CD14-positive monocyte (primary cell): ENCODE data around the gene CRIP2. TPM values are rescaled to one million over a fixed set of nuclear protein-coding genes. Genes with fewer than 3 reads are reported as not detected.

Experiments
- DNase-seq, 3 donors: peaks; one replicate each; pipeline ENCODE4 v3.0.0-alpha.2; 2011 to 2022
- H2AFZ ChIP-seq: 2 replicates; pipeline ENCODE4 v1.6.0; 2012; ENCODE audit warnings: mild to moderate bottlenecking, low read depth, low read length, inconsistent platforms; ENCODE audit not compliant: insufficient read depth, poor library complexity, severe bottlenecking
- H3K27ac ChIP-seq, 2 donors: 1 replicate in 1 of 2; 2 replicates in 1 of 2; pipeline ENCODE4 v1.5.1; 2012 to 2013; ENCODE audit warnings: low read length in 2 of 2, control low read depth in 1 of 2, inconsistent platforms in 1 of 2, low read depth in 1 of 2, mild to moderate bottlenecking in 1 of 2
- H3K27me3 ChIP-seq, 2 donors: one replicate each; pipeline versions ENCODE4 v1.6.0 to v1.6.1; 2011 to 2013; ENCODE audit warnings: low read length in 2 of 2; ENCODE audit not compliant: control insufficient read depth in 2 of 2, insufficient read depth in 2 of 2
- H3K36me3 ChIP-seq, 2 donors: replicated peaks in 1 of 2; 1 replicate in 1 of 2; 2 replicates in 1 of 2; pipeline versions ENCODE4 v1.5.1 to v1.6.1; 2012 to 2013; ENCODE audit warnings: low read length in 2 of 2, control low read depth in 1 of 2, inconsistent platforms in 1 of 2, mild to moderate bottlenecking in 1 of 2; ENCODE audit not compliant: insufficient read depth in 2 of 2, control insufficient read depth in 1 of 2
- H3K4me1 ChIP-seq, 2 donors: 1 replicate in 1 of 2; 2 replicates in 1 of 2; pipeline versions ENCODE4 v1.5.1 to v1.6.1; 2012 to 2013; ENCODE audit warnings: low read length in 2 of 2, control low read depth in 1 of 2, inconsistent platforms in 1 of 2, mild to moderate bottlenecking in 1 of 2, moderate library complexity in 1 of 2; ENCODE audit not compliant: insufficient read depth in 2 of 2, control insufficient read depth in 1 of 2
- H3K4me2 ChIP-seq: replicated peaks from 2 replicates; pipeline ENCODE3; 2012; ENCODE audit warnings: low read length, moderate library complexity, mild to moderate bottlenecking; ENCODE audit not compliant: poor library complexity, severe bottlenecking; ENCODE audit errors: extremely low read depth
- H3K4me3 ChIP-seq, 3 experiments: fragments of 200-600 bp in 1 of 3; sonication (generic) in 1 of 3; replicated peaks in 1 of 3; 1 replicate in 2 of 3; 2 replicates in 1 of 3; pipeline ENCODE4 v1.5.1; 2011 to 2013; ENCODE audit warnings: low read length in 3 of 3, mild to moderate bottlenecking in 3 of 3, control low read depth in 2 of 3, low read depth in 2 of 3, inconsistent platforms in 1 of 3, moderate library complexity in 1 of 3
- H3K79me2 ChIP-seq: 2 replicates; pipeline ENCODE4 v1.6.0; 2012; ENCODE audit warnings: mild to moderate bottlenecking, control low read depth, inconsistent platforms, low read length, moderate library complexity; ENCODE audit not compliant: insufficient read depth
- H3K9ac ChIP-seq: 2 replicates; pipeline ENCODE4 v1.6.0; 2017; ENCODE audit warnings: low read length, mild to moderate bottlenecking; ENCODE audit not compliant: insufficient read depth, poor library complexity, severe bottlenecking
- H3K9me3 ChIP-seq, 2 donors: replicated peaks in 1 of 2; 1 replicate in 1 of 2; 2 replicates in 1 of 2; pipeline versions ENCODE4 v1.5.1 to v1.6.1; 2012 to 2013; ENCODE audit warnings: low read length in 2 of 2, control low read depth in 1 of 2; ENCODE audit not compliant: control insufficient read depth in 1 of 2, insufficient read depth in 1 of 2
- H4K20me1 ChIP-seq: 2 replicates; pipeline ENCODE4 v1.6.0; 2012; ENCODE audit warnings: mild to moderate bottlenecking, low read length, control low read depth, moderate library complexity; ENCODE audit not compliant: insufficient read depth
- H3K27ac Mint-ChIP-seq, 7 donors: one replicate each; pipeline ENCODE4 v1.8.0; 2020; ENCODE audit warnings: mild to moderate bottlenecking in 7 of 7, mixed read lengths in 7 of 7, moderate library complexity in 6 of 7, inconsistent platforms in 2 of 7
- H3K27me3 Mint-ChIP-seq, 3 donors: one replicate each; pipeline ENCODE4 v1.8.0; 2021 to 2022; ENCODE audit warnings: low read depth in 3 of 3, mild to moderate bottlenecking in 3 of 3, mixed read lengths in 3 of 3, moderate library complexity in 3 of 3, inconsistent platforms in 1 of 3
- H3K36me3 Mint-ChIP-seq, 2 donors: one replicate each; pipeline ENCODE4 v1.8.0; 2020; ENCODE audit warnings: mixed read lengths in 2 of 2, inconsistent platforms in 1 of 2, mild to moderate bottlenecking in 1 of 2
- H3K4me1 Mint-ChIP-seq: one replicate; pipeline ENCODE4 v1.8.0; 2020; ENCODE audit warnings: mild to moderate bottlenecking, mixed read lengths
- H3K4me3 Mint-ChIP-seq, 2 donors: one replicate each; pipeline ENCODE4 v1.8.0; 2020; ENCODE audit warnings: mild to moderate bottlenecking in 2 of 2, mixed read lengths in 2 of 2, moderate library complexity in 1 of 2
- H3K9me3 Mint-ChIP-seq, 7 donors: one replicate each; pipeline ENCODE4 v1.8.0; 2020 to 2022; ENCODE audit warnings: mixed read lengths in 7 of 7, mild to moderate bottlenecking in 6 of 7, moderate library complexity in 6 of 7, inconsistent platforms in 2 of 7
- WGBS: methylation state at CpG from one replicate; pipeline ENCODE4 v1.1.5; 2013; ENCODE audit warnings: missing lambda C conversion rate; ENCODE audit not compliant: insufficient coverage; 5-methylcytosine and 5-hydroxymethylcytosine counted together
- intact Hi-C, 2 donors: fragments of 100-400 bp; cut with micrococcal nuclease; formaldehyde crosslinking; loops; one replicate each; pipeline versions ENCODE4 v1.15.0 to v1.15.1; 2023
- polyA plus RNA-seq, 3 donors: library from polyadenylated mRNA; depleted of rRNA in 1 of 3; unstranded in 2 of 3; stranded (reverse) in 1 of 3; fragments of 300-500 nt in 2 of 3; fragments of >200 nt in 1 of 3; fragmentation: Illumina TruSeq in 2 of 3; gene quantifications; 1 replicate in 2 of 3; 2 replicates in 1 of 3; pipeline ENCODE4 v1.2.3, GENCODE V29; 2012 to 2021
- TF ChIP-seq, protein P1 (sequence below): fragments of 200-600 bp; IDR thresholded peaks from one replicate; pipeline ENCODE4 v1.8.0; 2022; ENCODE audit warnings: antibody characterized with exemption, mild to moderate bottlenecking

The CRIP2 gene
- polyA plus RNA-seq, 3 donors: 2.1 to 4.0 (median 3.3) TPM

GRCh38 chr14:105503935-105504692, 29.5 kb downstream of the CRIP2 start:
- no peaks in the 10 kb centered on the region for H4K20me1 ChIP-seq
- intact Hi-C loops: no loop called here
- Mint-ChIP-seq H3K27ac (no peak overlapping the region), H3K4me3 (no peak overlapping the region), H3K4me1 (no peaks in the 10 kb centered on the region), H3K27me3 (peaks cover 25 to 34% (median 28%) of the 10 kb centered on the region in 3 donors), H3K36me3 (peaks cover 0 to under 1% of the 10 kb centered on the region in 2 donors), H3K9me3 (peaks cover 0 to 2% (median 0%) of the 10 kb centered on the region in 7 donors)
- H3K4me1 ChIP-seq: no peaks in the 10 kb centered on the region
- H3K36me3 ChIP-seq: no peaks in the 10 kb centered on the region
- no peak for DNase-seq
- no peak overlapping the region for H3K9ac ChIP-seq
- no peak overlapping the region for H3K4me2 ChIP-seq
- TF ChIP-seq, protein P1, sequence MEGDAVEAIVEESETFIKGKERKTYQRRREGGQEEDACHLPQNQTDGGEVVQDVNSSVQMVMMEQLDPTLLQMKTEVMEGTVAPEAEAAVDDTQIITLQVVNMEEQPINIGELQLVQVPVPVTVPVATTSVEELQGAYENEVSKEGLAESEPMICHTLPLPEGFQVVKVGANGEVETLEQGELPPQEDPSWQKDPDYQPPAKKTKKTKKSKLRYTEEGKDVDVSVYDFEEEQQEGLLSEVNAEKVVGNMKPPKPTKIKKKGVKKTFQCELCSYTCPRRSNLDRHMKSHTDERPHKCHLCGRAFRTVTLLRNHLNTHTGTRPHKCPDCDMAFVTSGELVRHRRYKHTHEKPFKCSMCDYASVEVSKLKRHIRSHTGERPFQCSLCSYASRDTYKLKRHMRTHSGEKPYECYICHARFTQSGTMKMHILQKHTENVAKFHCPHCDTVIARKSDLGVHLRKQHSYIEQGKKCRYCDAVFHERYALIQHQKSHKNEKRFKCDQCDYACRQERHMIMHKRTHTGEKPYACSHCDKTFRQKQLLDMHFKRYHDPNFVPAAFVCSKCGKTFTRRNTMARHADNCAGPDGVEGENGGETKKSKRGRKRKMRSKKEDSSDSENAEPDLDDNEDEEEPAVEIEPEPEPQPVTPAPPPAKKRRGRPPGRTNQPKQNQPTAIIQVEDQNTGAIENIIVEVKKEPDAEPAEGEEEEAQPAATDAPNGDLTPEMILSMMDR: no peak
- no peaks in the 10 kb centered on the region for H3K9me3 ChIP-seq
- H3K27ac ChIP-seq: no peak overlapping the region
- 70% methylated on average over 17 of the region's 29 CpGs for WGBS
- peaks cover 0 to 4% of the 10 kb centered on the region in 2 donors for H3K27me3 ChIP-seq
- H3K79me2 ChIP-seq: no peaks in the 10 kb centered on the region
- H3K4me3 ChIP-seq: no peak overlapping the region
- H2AFZ ChIP-seq: no peak overlapping the region

DNA sequence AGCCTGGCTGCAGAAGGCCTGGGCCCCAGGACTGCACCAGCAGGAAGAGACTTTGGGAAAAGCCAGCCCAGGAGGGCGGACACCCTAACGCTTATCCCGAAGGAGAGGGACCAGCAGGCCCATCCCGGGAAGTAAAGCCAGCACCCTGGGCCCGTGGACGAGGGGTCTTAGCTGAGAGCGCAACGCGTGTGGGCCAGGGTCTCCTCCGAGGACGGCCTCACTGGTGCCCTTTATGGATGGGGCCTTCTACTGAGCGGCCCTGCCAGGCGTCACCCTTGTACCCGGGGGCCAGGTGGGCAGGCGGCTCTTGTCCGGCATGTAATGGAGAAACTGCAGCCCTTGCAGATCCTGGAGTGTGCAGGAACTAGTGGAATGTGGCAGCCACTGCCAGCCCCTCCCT, 30.5 kb downstream of the CRIP2 start:
- no peaks in the 10 kb centered on the region for H4K20me1 ChIP-seq
- no peaks in the 10 kb centered on the region for H3K9me3 ChIP-seq
- no peaks in the 10 kb centered on the region for H3K36me3 ChIP-seq
- H3K4me1 ChIP-seq: no peaks in the 10 kb centered on the region
- Mint-ChIP-seq H3K9me3 (peaks cover 0 to 2% (median 0%) of the 10 kb centered on the region in 7 donors), H3K36me3 (no peaks in the 10 kb centered on the region), H3K4me1 (no peaks in the 10 kb centered on the region), H3K27ac (no peak overlapping the region), H3K27me3 (peaks cover 25 to 39% (median 28%) of the 10 kb centered on the region in 3 donors), H3K4me3 (no peak overlapping the region)
- no peak overlapping the region for H2AFZ ChIP-seq
- intact Hi-C loops: no loop called here
- H3K27ac ChIP-seq: no peak overlapping the region
- no peak for DNase-seq
- H3K9ac ChIP-seq: no peak overlapping the region
- no peaks in the 10 kb centered on the region for H3K79me2 ChIP-seq
- 97% methylated on average over 16 of the region's 16 CpGs for WGBS
- TF ChIP-seq, protein P1: no peak
- H3K27me3 ChIP-seq: peaks cover 0 to 4% of the 10 kb centered on the region in 2 donors
- no peak overlapping the region for H3K4me2 ChIP-seq
- H3K4me3 ChIP-seq: no peak overlapping the region
